Amniotic epithelial cell (primary cell): ENCODE results near the gene TMEM131.

Experiments
- DNase-seq: peaks from one replicate; pipeline ENCODE4 v3.0.0-alpha.2; 2010; ENCODE audit warnings: low read depth

Gene TMEM131

DNA sequence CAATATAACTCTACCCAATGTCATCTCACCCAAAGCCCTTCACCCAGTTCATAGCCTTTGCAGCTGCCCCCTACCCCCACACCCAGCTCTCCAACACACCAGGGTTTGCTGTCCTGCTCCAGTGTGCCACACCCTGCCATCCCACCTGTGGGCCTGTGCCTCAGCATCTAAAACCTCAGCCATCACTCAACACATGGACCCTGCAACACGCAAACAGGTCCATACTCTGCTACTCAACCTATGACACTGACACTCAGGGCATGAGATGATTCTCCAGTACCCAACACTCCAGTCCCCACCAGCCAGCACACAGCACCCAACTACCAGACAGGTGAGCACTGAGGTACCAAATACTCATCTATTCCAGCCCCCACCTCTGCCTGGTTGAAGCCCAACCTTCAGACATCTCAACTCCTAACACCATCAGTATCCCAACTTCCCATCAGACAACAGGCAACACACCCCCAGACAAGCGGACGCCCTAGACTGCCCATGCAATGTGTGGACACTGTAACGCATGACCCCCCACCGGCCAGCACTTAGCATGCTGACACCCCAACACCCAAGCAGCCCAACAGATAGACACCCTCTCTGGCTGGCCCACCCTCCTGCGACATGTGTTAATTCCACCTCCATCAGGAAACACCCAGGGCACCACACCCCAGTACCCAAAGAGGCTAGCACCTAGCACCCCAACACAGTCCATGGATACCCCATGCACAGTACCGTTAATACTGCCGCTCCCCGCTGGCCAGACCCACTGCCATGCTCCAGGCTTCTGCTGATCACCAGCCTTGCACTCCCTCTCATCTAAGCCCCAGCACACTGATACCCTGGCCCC is 257.3 kb downstream of the TMEM131 start:
- DNase-seq, result no peak

- DNase-seq, result no peak
Observed at GRCh38 chr2:97737421-97738178, 258.1 kb downstream of the TMEM131 start.

DNA sequence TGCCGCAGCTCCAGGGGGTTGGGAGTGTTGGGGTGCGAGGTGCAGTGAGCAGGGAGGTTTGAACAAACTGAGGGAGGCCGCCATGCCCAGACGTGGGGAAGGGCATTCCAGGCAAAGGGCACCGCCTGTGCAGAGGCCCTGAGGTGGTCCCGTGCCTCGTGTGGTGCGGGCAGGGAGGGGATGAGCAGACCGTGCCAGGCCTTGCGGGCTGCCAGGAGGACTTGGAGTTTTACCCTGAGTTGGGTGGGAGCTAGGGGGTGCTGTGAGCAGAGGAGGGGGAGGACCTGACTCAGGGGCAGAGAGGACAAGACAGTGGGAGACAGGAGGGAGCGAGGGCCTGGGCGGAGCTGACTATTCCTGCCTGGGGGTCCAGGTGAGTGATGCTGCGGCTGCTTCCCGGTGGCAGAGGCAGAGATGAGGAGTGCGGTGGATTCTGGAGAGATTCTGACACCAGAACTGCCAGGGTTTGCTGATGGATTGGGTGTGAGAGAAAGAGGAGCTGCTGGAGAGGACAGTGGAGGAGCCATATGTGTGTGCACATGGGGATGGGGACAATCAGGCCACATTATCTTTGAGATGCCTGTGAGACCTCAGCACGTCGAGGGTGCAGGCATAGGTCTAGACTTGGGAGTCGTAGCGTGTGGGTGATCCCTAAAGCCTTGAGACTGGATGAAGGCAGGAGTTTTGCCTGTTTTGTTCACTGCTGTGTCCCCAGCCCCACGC is 259.0 kb downstream of the TMEM131 start:
- no peak for DNase-seq

DNA sequence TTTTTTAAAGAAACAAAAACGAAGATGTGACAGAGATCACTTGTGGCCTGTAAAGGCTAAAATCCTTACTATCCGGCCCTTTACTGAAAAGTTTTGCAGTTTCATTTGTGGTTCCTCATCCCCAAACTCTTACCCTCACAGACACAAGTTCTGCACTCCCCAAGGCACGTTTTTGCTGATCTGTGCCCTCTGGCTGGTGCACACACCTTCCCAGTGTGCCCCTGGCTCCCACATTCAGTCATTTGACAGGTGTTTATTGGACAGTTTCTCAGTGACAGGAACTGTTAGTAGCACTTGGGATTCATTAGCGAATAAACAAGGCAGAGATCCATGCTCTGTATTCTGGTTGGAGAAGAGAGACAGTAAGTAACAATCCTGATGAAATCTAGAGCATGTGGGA is 259.6 kb downstream of the TMEM131 start:
- DNase-seq, result no peak

GRCh38 chr2:97735161-97735561 is 260.6 kb downstream of the TMEM131 start:
- DNase-seq, result no peak

GRCh38 chr2:97734061-97735051 is 261.4 kb downstream of the TMEM131 start:
- no peak for DNase-seq

GRCh38 chr2:97733341-97734035 is 262.3 kb downstream of the TMEM131 start:
- DNase-seq, result no peak

DNA sequence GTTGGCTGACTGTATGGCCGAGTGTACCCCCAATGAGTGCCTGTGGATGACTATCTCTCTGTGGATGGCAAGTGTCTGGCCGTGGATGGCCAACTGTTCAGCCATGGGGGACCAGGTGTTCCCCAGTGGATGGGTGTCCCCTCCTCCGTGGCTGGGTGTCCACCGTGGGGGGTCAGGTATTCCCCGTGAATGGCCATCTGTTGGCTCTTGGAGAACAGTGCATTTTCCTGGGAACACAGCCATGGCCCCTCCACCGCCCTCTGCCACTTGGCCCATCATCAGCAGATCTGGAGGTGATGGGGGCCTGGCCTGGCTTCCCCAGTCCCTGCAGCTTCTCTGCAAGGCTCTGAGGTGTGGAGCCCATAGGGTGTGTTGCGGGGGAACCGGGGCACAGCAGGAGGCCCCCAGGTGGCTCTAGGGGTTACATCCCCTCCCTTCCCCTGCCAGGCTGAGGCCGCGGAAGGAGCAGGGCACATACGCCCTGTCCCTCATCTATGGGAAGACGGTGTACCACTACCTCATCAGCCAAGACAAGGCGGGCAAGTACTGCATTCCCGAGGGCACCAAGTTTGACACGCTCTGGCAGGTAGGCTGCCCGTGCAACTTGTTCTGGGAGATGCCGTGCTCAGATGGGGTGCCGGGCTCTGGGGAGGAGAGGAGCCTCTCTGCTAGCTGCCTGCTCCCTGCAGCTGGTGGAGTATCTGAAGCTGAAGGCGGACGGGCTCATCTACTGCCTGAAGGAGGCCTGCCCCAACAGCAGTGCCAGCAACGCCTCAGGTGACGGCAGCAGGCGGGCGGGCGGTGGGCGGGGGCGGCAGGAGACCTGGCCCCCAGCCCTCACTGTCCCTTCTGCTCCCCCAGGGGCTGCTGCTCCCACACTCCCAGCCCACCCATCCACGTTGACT is 263.1 kb downstream of the TMEM131 start:
- DNase-seq, result no peak

- no peak for DNase-seq
Observed at GRCh38 chr2:97731274-97732020, 264.3 kb downstream of the TMEM131 start.

GRCh38 chr2:97730245-97730644 is 265.5 kb downstream of the TMEM131 start:
- peak; percentile 20 for DNase-seq

GRCh38 chr2:97728091-97728731 is 267.5 kb downstream of the TMEM131 start:
- no peak for DNase-seq

- DNase-seq, result no peak
Observed at GRCh38 chr2:97727296-97727695, 268.5 kb downstream of the TMEM131 start.

DNA sequence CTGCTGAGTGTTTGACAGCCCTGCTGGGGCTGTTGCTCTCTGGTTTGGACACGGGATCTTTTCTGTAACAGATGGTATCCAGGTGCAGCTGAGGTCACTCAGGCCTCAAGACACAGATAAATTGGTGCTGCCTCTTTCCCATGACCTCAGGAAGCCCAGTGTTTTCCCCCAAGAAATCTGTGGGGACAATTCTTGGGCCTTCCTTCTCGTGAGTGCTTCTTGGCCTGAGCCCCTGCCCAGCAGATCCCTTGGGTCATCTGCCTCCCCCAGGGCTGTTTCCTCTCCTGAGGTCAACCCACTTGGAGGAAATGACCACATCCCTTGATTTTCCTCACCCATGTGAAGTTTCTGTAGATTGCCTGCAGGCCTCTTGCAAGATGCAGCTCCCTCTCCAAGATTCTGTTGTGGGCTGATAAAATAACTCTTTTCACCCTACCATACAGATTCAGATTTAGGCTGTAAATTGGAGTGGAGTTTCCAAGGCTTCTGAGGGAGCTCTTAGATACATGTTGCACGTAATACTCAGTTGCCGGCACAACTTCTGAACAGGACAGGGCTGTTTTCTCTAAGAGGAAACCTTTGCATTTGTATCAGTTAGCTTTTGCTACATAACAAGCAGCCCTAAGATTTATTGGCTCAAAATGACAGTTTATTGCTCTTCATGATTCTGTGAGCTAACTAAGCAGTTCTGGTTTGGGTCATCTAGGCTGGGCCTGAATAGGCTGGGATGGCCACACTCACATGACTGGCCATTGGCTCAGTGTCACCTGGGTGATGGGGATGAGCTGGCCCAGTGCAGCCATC is 269.3 kb downstream of the TMEM131 start:
- no peak for DNase-seq

GRCh38 chr2:97724946-97725688 is 270.6 kb downstream of the TMEM131 start:
- no peak for DNase-seq

GRCh38 chr2:97724501-97724900 is 271.2 kb downstream of the TMEM131 start:
- DNase-seq, result no peak

GRCh38 chr2:97724073-97724410 is 271.7 kb downstream of the TMEM131 start:
- DNase-seq, result no peak
